Astrocyte (in vitro differentiated cells and primary cell): Measurements from ENCODE around the gene FBXL7.

Experiments used
- CTCF ChIP-seq: IDR thresholded peaks from 2 replicates; pipeline ENCODE4 v1.5.1; 2011; ENCODE audit warnings: low read depth, mild to moderate bottlenecking, inconsistent platforms, low read length, moderate library complexity; ENCODE audit not compliant: insufficient read depth
- EZH2 ChIP-seq: IDR thresholded peaks from 2 replicates; pipeline ENCODE4 v1.6.1; 2012; ENCODE audit warnings: mild to moderate bottlenecking, low read length, inconsistent platforms; ENCODE audit not compliant: insufficient read depth

- no peak for TF ChIP-seq EZH2
- TF ChIP-seq CTCF, result no peak
Observed at GRCh38 chr5:15850536-15850935, 350.6 kb downstream of the FBXL7 start.
